GM23338 (cell line): ENCODE measurements around the gene CCDC122. TPM values are rescaled to one million over a fixed set of nuclear protein-coding genes. Genes with fewer than 3 reads are reported as not detected.

ENCODE experiments used
- ATAC-seq: fragments of 200-7000 bp; cut with Tn5 transposase; 3 replicates; pipeline ENCODE4 v1.9.1; 2020
- DNase-seq: peaks from one replicate; pipeline ENCODE4 v3.0.0-alpha.2; 2015; ENCODE audit warnings: low spot score
- H2AFZ ChIP-seq: fragments of 200-600 bp; sonication (generic); 2 replicates; pipeline ENCODE4 v1.8.0; 2016; ENCODE audit warnings: antibody characterized with exemption, mild to moderate bottlenecking, moderate library complexity
- H3F3A ChIP-seq: fragments of 200-600 bp; sonication (generic); replicated peaks from 2 replicates; pipeline ENCODE4 v1.8.0; 2017; ENCODE audit warnings: antibody characterized with exemption, mixed run types, low read depth
- H3K27ac ChIP-seq: fragments of 200-600 bp; sonication (generic); 2 replicates; pipeline ENCODE4 v1.6.1; 2016; ENCODE audit warnings: low read depth
- H3K27me3 ChIP-seq: fragments of 200-600 bp; sonication (generic); 2 replicates; pipeline ENCODE4 v1.8.0; 2016; ENCODE audit warnings: mild to moderate bottlenecking, mixed run types, moderate library complexity; ENCODE audit not compliant: insufficient read depth
- H3K36me3 ChIP-seq: fragments of 200-600 bp; sonication (generic); 2 replicates; pipeline ENCODE4 v1.8.0; 2016; ENCODE audit warnings: mild to moderate bottlenecking; ENCODE audit not compliant: insufficient read depth
- H3K4me1 ChIP-seq: fragments of 200-600 bp; sonication (generic); 2 replicates; pipeline ENCODE4 v1.8.0; 2016; ENCODE audit warnings: mild to moderate bottlenecking, moderate library complexity; ENCODE audit not compliant: insufficient read depth
- H3K4me2 ChIP-seq: fragments of 200-600 bp; sonication (generic); 2 replicates; pipeline ENCODE4 v1.7.1; 2017; ENCODE audit warnings: mixed run types
- H3K4me3 ChIP-seq: fragments of 200-600 bp; sonication (generic); 2 replicates; pipeline ENCODE4 v1.6.1; 2016; ENCODE audit warnings: mixed run types
- H3K79me2 ChIP-seq: fragments of 200-600 bp; sonication (generic); replicated peaks from 2 replicates; pipeline ENCODE4 v1.8.0; 2017; ENCODE audit warnings: mild to moderate bottlenecking; ENCODE audit not compliant: insufficient read depth
- H3K9me2 ChIP-seq: fragments of 200-600 bp; sonication (generic); 2 replicates; pipeline ENCODE4 v1.8.0; 2017; ENCODE audit not compliant: insufficient read depth
- H4K20me1 ChIP-seq: fragments of 200-600 bp; sonication (generic); replicated peaks from 2 replicates; pipeline ENCODE4 v1.8.0; 2017; ENCODE audit warnings: mild to moderate bottlenecking; ENCODE audit not compliant: insufficient read depth
- H3K27ac Mint-ChIP-seq: 2 replicates; pipeline ENCODE4 v1.8.0; 2020; ENCODE audit warnings: inconsistent platforms, mild to moderate bottlenecking, moderate library complexity, mixed read lengths
- H3K27me3 Mint-ChIP-seq: 3 replicates; pipeline ENCODE4 v1.8.0; 2022; ENCODE audit warnings: low read depth, mild to moderate bottlenecking, moderate library complexity, mixed read lengths, inconsistent platforms; ENCODE audit not compliant: insufficient read depth, poor library complexity
- H3K36me3 Mint-ChIP-seq: 3 replicates; pipeline ENCODE4 v1.8.0; 2021; ENCODE audit warnings: low read depth, mild to moderate bottlenecking, inconsistent platforms, moderate library complexity, mixed read lengths
- H3K4me1 Mint-ChIP-seq: 3 replicates; pipeline ENCODE4 v1.8.0; 2020; ENCODE audit warnings: mild to moderate bottlenecking, inconsistent platforms, mixed read lengths
- H3K4me3 Mint-ChIP-seq: 3 replicates; pipeline ENCODE4 v1.8.0; 2021; ENCODE audit warnings: moderate library complexity, mild to moderate bottlenecking, inconsistent platforms, mixed read lengths
- H3K9me3 Mint-ChIP-seq: 3 replicates; pipeline ENCODE4 v1.8.0; 2020; ENCODE audit warnings: moderate library complexity, mild to moderate bottlenecking, inconsistent platforms, mixed read lengths
- CREB1 ChIP-seq: fragments of 250-450 bp; sonication (Bioruptor Pico); IDR thresholded peaks from 2 replicates; pipeline ENCODE4 v1.5.0; 2020; ENCODE audit warnings: low read depth, mild to moderate bottlenecking, moderate library complexity
- ETS1 ChIP-seq: IDR thresholded peaks from 2 replicates; pipeline ENCODE4 v1.6.1; 2016; ENCODE audit warnings: antibody characterized with exemption
- EZH2phosphoT487 ChIP-seq: fragments of 200-600 bp; sonication (generic); IDR thresholded peaks from one replicate; pipeline ENCODE4 v1.8.1; 2018; ENCODE audit warnings: antibody characterized with exemption; ENCODE audit not compliant: unreplicated experiment
- JUNB ChIP-seq: IDR thresholded peaks from one replicate; pipeline ENCODE4 v1.6.1; 2016; ENCODE audit warnings: antibody characterized with exemption; ENCODE audit not compliant: unreplicated experiment
- ZNF114 ChIP-seq: fragments of 250-450 bp; sonication (Bioruptor Pico); IDR thresholded peaks from 2 replicates; pipeline ENCODE4 v1.5.0; 2020; ENCODE audit warnings: mild to moderate bottlenecking, moderate library complexity
- ZNF462 ChIP-seq: fragments of 250-450 bp; sonication (Bioruptor Pico); IDR thresholded peaks from 2 replicates; pipeline ENCODE4 v1.5.0; 2020; ENCODE audit warnings: mild to moderate bottlenecking, moderate library complexity
- polyA plus RNA-seq: library from polyadenylated mRNA; unstranded; fragments of >200 nt; fragmentation: Nextera tagmentation; extraction: Ambion mirVana; gene quantifications from 2 replicates; pipeline ENCODE4 v1.2.1, GENCODE V29; 2016
- total RNA-seq: library from RNA; depleted of rRNA; stranded (reverse); fragments of >200 nt; shearing (Covaris generic); gene quantifications from 2 replicates; pipeline ENCODE4 v1.2.3, GENCODE V29; 2014

The CCDC122 gene
- total and polyA plus RNA-seq, 2 experiments from 2014 or later, result 7.5 to 30.6 TPM

GRCh38 chr13:43850873-43851272 lies 28.7 kb downstream of the CCDC122 start:
- H3K4me3 Mint-ChIP-seq, result no peak overlapping the region
- Histone ChIP-seq H2AFZ (no peak overlapping the region), H3K27ac (no peak overlapping the region), H3F3A (no peaks in the 10 kb centered on the region), H3K9me2 (no peaks in the 10 kb centered on the region), H3K79me2 (no peaks in the 10 kb centered on the region), H3K27me3 (no peaks in the 10 kb centered on the region), H4K20me1 (no peaks in the 10 kb centered on the region), H3K4me3 (no peak overlapping the region), H3K4me1 (no peaks in the 10 kb centered on the region), H3K4me2 (no peak overlapping the region), H3K36me3 (peaks cover 10% of the 10 kb centered on the region; the same call in 1 of the 2 replicates)
- peaks cover 53% of the 10 kb centered on the region for H3K9me3 Mint-ChIP-seq
- H3K4me1 Mint-ChIP-seq, result no peaks in the 10 kb centered on the region; the same call in 2 of the 3 replicates
- DNase-seq (no peak), ATAC-seq (no peak)
- H3K27ac Mint-ChIP-seq, result no peak overlapping the region
- peaks cover 59% of the 10 kb centered on the region for H3K36me3 Mint-ChIP-seq
- no peaks in the 10 kb centered on the region for H3K27me3 Mint-ChIP-seq
- TF ChIP-seq ZNF462 (CRISPR knock-in tag) (no peak), EZH2phosphoT487 (no peak), JUNB (no peak), ZNF114 (CRISPR knock-in tag) (no peak)

GRCh38 chr13:43848001-43848649 lies 31.4 kb downstream of the CCDC122 start:
- Histone ChIP-seq H3K4me2 (no peak overlapping the region), H3K27me3 (no peaks in the 10 kb centered on the region), H3K4me3 (no peak overlapping the region), H3K36me3 (peaks cover 4% of the 10 kb centered on the region; the same call in 1 of the 2 replicates), H4K20me1 (no peaks in the 10 kb centered on the region), H3K79me2 (no peaks in the 10 kb centered on the region), H3K4me1 (no peaks in the 10 kb centered on the region), H3K9me2 (no peaks in the 10 kb centered on the region), H3K27ac (no peak overlapping the region), H2AFZ (no peak overlapping the region), H3F3A (no peaks in the 10 kb centered on the region)
- Mint-ChIP-seq H3K36me3 (peaks cover 34% of the 10 kb centered on the region), H3K9me3 (peaks cover 32% of the 10 kb centered on the region), H3K4me1 (no peaks in the 10 kb centered on the region; the same call in 2 of the 3 replicates), H3K4me3 (no peak overlapping the region), H3K27ac (no peak overlapping the region), H3K27me3 (no peaks in the 10 kb centered on the region)
- DNase-seq (no peak), ATAC-seq (no peak)
- TF ChIP-seq ETS1 (no peak), CREB1 (CRISPR knock-in tag) (no peak), EZH2phosphoT487 (no peak)
